Measurements from ENCODE around the gene MOSPD3. TPM values are rescaled to one million over a fixed set of nuclear protein-coding genes. Genes with fewer than 3 reads are reported as not detected.

Gene MOSPD3
- total RNA-seq, 2 experiments from 2014 or later, result 10.4 to 12.0 TPM

- CTCF ChIA-PET (ENCODE audit: unreplicated experiment), result interaction anchor here (0.6 to 0.7 kb wide), 4 partner anchors 13 to 694 kb away, joined by 3 to 7 read pairs (median 3); partner anchors contain the start of gene PCOLCE
- H3K27ac ChIP-seq (ENCODE audit: low read depth, low read length, poor library complexity, severe bottlenecking), result peak overlapping the region; percentile 39
- H3K4me1 ChIP-seq (ENCODE audit: insufficient read depth, low read length, poor library complexity, severe bottlenecking), result peaks cover 12% of the 10 kb centered on the region
- TF ChIP-seq CTCF (conservative IDR thresholded peaks at IDR 0.05; ENCODE audit: low read length) (no peak), EZH2phosphoT487 (IDR thresholded peaks at IDR 0.05; ENCODE audit: borderline replicate concordance, low read depth, low read length) (no peak)
- intact Hi-C loops (cut with micrococcal nuclease; ENCODE audit: unreplicated experiment), result loop anchor here (2.0 kb wide), 1 partner anchor 14 kb away; the partner anchor contains the start of gene MOSPD3
- H3K9me3 ChIP-seq (ENCODE audit: low read length), result no peaks in the 10 kb centered on the region
- no TSS peak for BruUV-seq (replicated peaks)
- H2AFZ ChIP-seq (ENCODE audit: low read length), result peak overlapping the region; percentile 64; the same call in 1 of the 2 replicates
- no peaks in the 10 kb centered on the region for H3K9me2 ChIP-seq (ENCODE audit: insufficient read depth, low read length)
- no peaks in the 10 kb centered on the region for H4K20me1 ChIP-seq (ENCODE audit: insufficient read depth, low read length)
- peak; percentile 85 for DNase-seq (ENCODE audit: low spot score)
- no peaks in the 10 kb centered on the region for H3K36me3 ChIP-seq (ENCODE audit: insufficient read depth, low read length)
- H3K79me2 ChIP-seq (ENCODE audit: insufficient read depth, low read depth, low read length), result no peaks in the 10 kb centered on the region
- peak overlapping the region; percentile 62 for H3K4me3 ChIP-seq (ENCODE audit: low read depth, low read length, poor library complexity, severe bottlenecking)
- H3K4me2 ChIP-seq (ENCODE audit: low read length), result peak overlapping the region; percentile 94
- POLR2A ChIA-PET, result interaction anchor here (0.6 to 2.2 kb wide), 7 partner anchors 9 to 95 kb away, joined by 3 to 12 read pairs (median 4); partner anchors contain the start of genes MOSPD3 and POP7
Measured at GRCh38 chr7:100626530-100627237, 14.3 kb downstream of the MOSPD3 start.

GRCh38 chr7:100627238-100627549 lies 14.9 kb downstream of the MOSPD3 start:
- H3K4me2 ChIP-seq (ENCODE audit: low read length), result peak overlapping the region; percentile 94
- H3K36me3 ChIP-seq (ENCODE audit: insufficient read depth, low read length), result no peaks in the 10 kb centered on the region
- intact Hi-C loops (cut with micrococcal nuclease; ENCODE audit: unreplicated experiment), result loop anchor here (2.0 kb wide), 1 partner anchor 14 kb away; the partner anchor contains the start of gene MOSPD3
- H2AFZ ChIP-seq (ENCODE audit: low read length), result no peak overlapping the region
- TF ChIP-seq EZH2phosphoT487 (IDR thresholded peaks at IDR 0.05; ENCODE audit: borderline replicate concordance, low read depth, low read length), result no peak
- no peak for TF ChIP-seq CTCF (conservative IDR thresholded peaks at IDR 0.05; ENCODE audit: low read length)
- no peak for DNase-seq (ENCODE audit: low spot score)
- H3K4me3 ChIP-seq (ENCODE audit: low read depth, low read length, poor library complexity, severe bottlenecking), result peak overlapping the region; percentile 62
- no TSS peak for BruUV-seq (replicated peaks)
- H3K27ac ChIP-seq (ENCODE audit: low read depth, low read length, poor library complexity, severe bottlenecking), result no peak overlapping the region
- no peaks in the 10 kb centered on the region for H3K79me2 ChIP-seq (ENCODE audit: insufficient read depth, low read depth, low read length)
- no peaks in the 10 kb centered on the region for H3K9me2 ChIP-seq (ENCODE audit: insufficient read depth, low read length)
- CTCF ChIA-PET (ENCODE audit: unreplicated experiment), result no interaction called here
- no peaks in the 10 kb centered on the region for H3K9me3 ChIP-seq (ENCODE audit: low read length)
- H4K20me1 ChIP-seq (ENCODE audit: insufficient read depth, low read length), result no peaks in the 10 kb centered on the region
- POLR2A ChIA-PET, result interaction anchor here (0.6 to 2.2 kb wide), 2 partner anchors 15 to 24 kb away, joined by 3 to 12 read pairs; partner anchors contain the start of gene MOSPD3
- H3K4me1 ChIP-seq (ENCODE audit: insufficient read depth, low read length, poor library complexity, severe bottlenecking), result peaks cover 12% of the 10 kb centered on the region

Measured in OCI-LY7 (cell line).